ENCODE results near the gene RAB10.

DNA sequence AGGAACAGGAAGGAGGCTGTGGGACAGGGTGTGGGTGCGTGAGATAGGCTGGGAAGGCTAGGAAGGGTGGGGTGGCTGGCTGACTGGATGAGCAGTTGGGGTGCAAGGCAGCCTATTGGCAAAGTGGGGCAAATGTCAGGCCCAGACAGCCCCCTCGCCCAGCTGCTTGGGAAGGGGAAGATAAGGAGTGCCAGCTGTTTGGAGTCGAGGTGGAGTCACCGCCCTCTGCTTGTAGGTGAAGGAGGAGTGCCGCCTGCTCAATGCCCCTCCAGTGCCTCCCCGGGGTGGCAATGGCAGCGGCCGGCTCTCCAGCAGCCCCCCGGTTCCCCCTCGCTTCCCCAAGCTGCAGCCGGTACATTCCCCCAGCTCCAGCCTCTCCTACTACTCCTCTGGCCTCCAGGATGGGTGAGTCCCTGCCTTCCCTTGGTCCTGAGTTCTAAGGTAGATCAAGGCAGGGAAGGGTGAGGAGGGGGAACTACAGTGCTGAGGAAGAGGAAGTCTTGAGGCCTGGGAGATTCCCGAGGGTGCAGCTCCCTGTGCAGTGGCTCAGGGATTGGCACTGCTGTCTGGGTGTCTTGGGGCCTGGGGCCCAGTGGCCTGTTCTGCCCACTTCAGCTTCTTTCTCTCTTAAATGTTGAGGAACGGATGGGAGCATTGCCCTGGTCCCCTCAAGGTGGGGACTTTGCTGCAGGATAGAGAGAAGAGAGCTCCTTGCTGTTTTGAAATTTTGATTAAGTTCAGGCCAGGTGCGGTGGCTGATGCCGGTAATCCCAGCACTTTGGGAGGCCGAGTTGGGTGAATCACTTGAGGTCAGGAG lies 152.3 kb downstream of the RAB10 start:
- TF ChIP-seq, protein P1, sequence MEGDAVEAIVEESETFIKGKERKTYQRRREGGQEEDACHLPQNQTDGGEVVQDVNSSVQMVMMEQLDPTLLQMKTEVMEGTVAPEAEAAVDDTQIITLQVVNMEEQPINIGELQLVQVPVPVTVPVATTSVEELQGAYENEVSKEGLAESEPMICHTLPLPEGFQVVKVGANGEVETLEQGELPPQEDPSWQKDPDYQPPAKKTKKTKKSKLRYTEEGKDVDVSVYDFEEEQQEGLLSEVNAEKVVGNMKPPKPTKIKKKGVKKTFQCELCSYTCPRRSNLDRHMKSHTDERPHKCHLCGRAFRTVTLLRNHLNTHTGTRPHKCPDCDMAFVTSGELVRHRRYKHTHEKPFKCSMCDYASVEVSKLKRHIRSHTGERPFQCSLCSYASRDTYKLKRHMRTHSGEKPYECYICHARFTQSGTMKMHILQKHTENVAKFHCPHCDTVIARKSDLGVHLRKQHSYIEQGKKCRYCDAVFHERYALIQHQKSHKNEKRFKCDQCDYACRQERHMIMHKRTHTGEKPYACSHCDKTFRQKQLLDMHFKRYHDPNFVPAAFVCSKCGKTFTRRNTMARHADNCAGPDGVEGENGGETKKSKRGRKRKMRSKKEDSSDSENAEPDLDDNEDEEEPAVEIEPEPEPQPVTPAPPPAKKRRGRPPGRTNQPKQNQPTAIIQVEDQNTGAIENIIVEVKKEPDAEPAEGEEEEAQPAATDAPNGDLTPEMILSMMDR (conservative IDR thresholded peaks at IDR 0.05; ENCODE audit: low read depth, low read length) = no peak
- TF ChIP-seq RAD21 (IDR thresholded peaks at IDR 0.05; ENCODE audit: low read length) = no peak
- TF ChIP-seq POLR2A (IDR thresholded peaks at IDR 0.05; ENCODE audit: low read depth, low read length) = no peak
